B cell (primary cell): ENCODE results near the gene WWC1. TPM values are rescaled to one million over a fixed set of nuclear protein-coding genes. Genes with fewer than 3 reads are reported as not detected.
"Not testable (repeated sequence)": the region's sequence is repeated elsewhere in the genome, so short reads cannot be mapped to it uniquely, and the experiment has no call there.

Source experiments
- ATAC-seq: fragments of 200-7000 bp; cut with Tn5 transposase; one replicate; pipeline ENCODE4 v1.10.0; 2021; ENCODE audit warnings: low read depth, mild to moderate bottlenecking, moderate number of reproducible peaks, moderate library complexity
- CTCF ChIA-PET: fragments of 350-600 bp; sonication (Branson Sonifier 250); formaldehyde crosslinking; loops from one replicate; lab custom pipeline; 2021; ENCODE audit warnings: antibody characterized with exemption, inconsistent platforms; lab: Charles Lee
- POLR2A ChIA-PET: fragments of 350-600 bp; sonication (Branson Sonifier 250); formaldehyde crosslinking; loops from one replicate; lab custom pipeline; 2021; ENCODE audit warnings: antibody characterized with exemption; lab: Charles Lee
- DNase-seq: peaks from one replicate; pipeline ENCODE4 v3.0.0; 2013
- H2AFZ ChIP-seq: 2 replicates; pipeline ENCODE4 v1.6.1; 2012; ENCODE audit warnings: mild to moderate bottlenecking, low read depth, low read length; ENCODE audit not compliant: insufficient read depth, poor library complexity, severe bottlenecking
- H3K27ac ChIP-seq, 2 donors: 1 replicate in 1 of 2; 2 replicates in 1 of 2; pipeline ENCODE4 v1.5.1; 2012 to 2013; ENCODE audit warnings: low read length in 2 of 2, mild to moderate bottlenecking in 2 of 2, moderate library complexity in 1 of 2
- H3K27me3 ChIP-seq, 4 experiments: fragments of 200-600 bp in 1 of 4; sonication (generic) in 1 of 4; replicated peaks in 1 of 4; 1 replicate in 2 of 4; 2 replicates in 2 of 4; pipeline versions ENCODE4 v1.6.1 to v1.7.0; 2013 to 2016; ENCODE audit warnings: low read length in 3 of 4, mild to moderate bottlenecking in 2 of 4, mixed read lengths in 1 of 4, moderate library complexity in 1 of 4; ENCODE audit not compliant: insufficient read depth in 4 of 4, control insufficient read depth in 3 of 4; ENCODE audit errors: control extremely low read depth in 1 of 4
- H3K36me3 ChIP-seq, 2 experiments: replicated peaks in 1 of 2; 1 replicate in 1 of 2; 2 replicates in 1 of 2; pipeline versions ENCODE4 v1.6.1 to v1.7.1; 2013; ENCODE audit warnings: low read length in 1 of 2; ENCODE audit not compliant: insufficient read depth in 2 of 2, control insufficient read depth in 1 of 2; ENCODE audit errors: control extremely low read depth in 1 of 2, extremely low read depth in 1 of 2
- H3K4me1 ChIP-seq, 2 donors: fragments of 200-600 bp in 1 of 2; sonication (generic) in 1 of 2; 1 replicate in 1 of 2; 2 replicates in 1 of 2; pipeline versions ENCODE4 v1.5.1 to v1.6.1; 2013 to 2017; ENCODE audit warnings: low read length in 2 of 2; ENCODE audit not compliant: control insufficient read depth in 2 of 2, insufficient read depth in 2 of 2
- H3K4me2 ChIP-seq: replicated peaks from 2 replicates; pipeline ENCODE3; 2012; ENCODE audit warnings: mild to moderate bottlenecking, low read depth, low read length; ENCODE audit not compliant: poor library complexity, severe bottlenecking
- H3K4me3 ChIP-seq, 5 experiments: fragments of 200-600 bp in 1 of 5; sonication (generic) in 1 of 5; 1 replicate in 3 of 5; 2 replicates in 2 of 5; pipeline versions ENCODE4 v1.5.1 to v1.7.0; 2011 to 2016; ENCODE audit warnings: low read length in 4 of 5, mild to moderate bottlenecking in 4 of 5, low read depth in 2 of 5, control low read depth in 1 of 5, moderate library complexity in 1 of 5; ENCODE audit not compliant: insufficient read depth in 1 of 5; ENCODE audit errors: control extremely low read depth in 1 of 5, extremely low read depth in 1 of 5
- H3K79me2 ChIP-seq: fragments of 200-600 bp; sonication (generic); one replicate; pipeline ENCODE4 v1.6.0; 2016; ENCODE audit warnings: low read length; ENCODE audit not compliant: control insufficient read depth, insufficient read depth
- H3K9ac ChIP-seq: fragments of 200-600 bp; sonication (generic); 2 replicates; pipeline ENCODE4 v1.6.1; 2017; ENCODE audit warnings: mild to moderate bottlenecking, low read length, moderate library complexity
- H3K9me3 ChIP-seq, 3 donors: one replicate each; pipeline versions ENCODE4 v1.6.1 to v1.7.1; 2013; ENCODE audit warnings: low read length in 2 of 3; ENCODE audit not compliant: control insufficient read depth in 2 of 3, insufficient read depth in 1 of 3; ENCODE audit errors: control extremely low read depth in 1 of 3
- H4K20me1 ChIP-seq: 2 replicates; pipeline ENCODE4 v1.6.0; 2012; ENCODE audit warnings: mild to moderate bottlenecking, low read length; ENCODE audit not compliant: insufficient read depth, control insufficient read depth, poor library complexity, severe bottlenecking
- H3K27ac Mint-ChIP-seq: one replicate; pipeline ENCODE4 v1.8.0; 2021; ENCODE audit warnings: mixed read lengths
- H3K27me3 Mint-ChIP-seq: one replicate; pipeline ENCODE4 v1.8.0; 2021; ENCODE audit warnings: mixed read lengths
- H3K4me1 Mint-ChIP-seq: one replicate; pipeline ENCODE4 v1.8.0; 2021; ENCODE audit warnings: mixed read lengths
- H3K4me3 Mint-ChIP-seq: one replicate; pipeline ENCODE4 v1.8.0; 2021; ENCODE audit warnings: mixed read lengths
- H3K9me3 Mint-ChIP-seq: one replicate; pipeline ENCODE4 v1.8.0; 2022; ENCODE audit warnings: mixed read lengths; ENCODE audit not compliant: insufficient read depth
- CTCF ChIP-seq: fragments of 200-600 bp; IDR thresholded peaks from one replicate; pipeline ENCODE4 v1.8.0; 2022; ENCODE audit warnings: antibody characterized with exemption, mild to moderate bottlenecking
- EZH2 ChIP-seq: IDR thresholded peaks from 2 replicates; pipeline ENCODE4 v1.6.1; 2012; ENCODE audit warnings: borderline replicate concordance, low read depth, mild to moderate bottlenecking, moderate library complexity, low read length; ENCODE audit not compliant: insufficient read depth, poor library complexity, severe bottlenecking
- WGBS: methylation state at CpG from one replicate; pipeline ENCODE4 v1.1.5; 2013; ENCODE audit warnings: missing lambda C conversion rate; ENCODE audit not compliant: insufficient coverage; 5-methylcytosine and 5-hydroxymethylcytosine counted together
- intact Hi-C: fragments of 100-400 bp; cut with micrococcal nuclease; formaldehyde crosslinking; loops from one replicate; pipeline ENCODE4 v1.10.0; 2022
- polyA plus RNA-seq: library from polyadenylated mRNA; depleted of rRNA; stranded (reverse); fragments of >200 nt; gene quantifications from 2 replicates; pipeline ENCODE4 v1.2.3, GENCODE V29; 2012
- total RNA-seq, 2 donors: library from RNA; stranded (reverse); fragments of 120-200 nt in 1 of 2; gene quantifications; 1 replicate in 1 of 2; 2 replicates in 1 of 2; pipeline versions ENCODE4 v1.2.3 to v1.2.4, GENCODE V29; 2013 to 2022

Gene WWC1
- total and polyA plus RNA-seq, 2 donors (not counting 1 experiment from before 2014, with no cell fraction given): 1.5 to 2.0 TPM

- Histone ChIP-seq H3K4me1 (no peaks in the 10 kb centered on the region), H3K4me2 (no peak overlapping the region), H3K9ac (no peak overlapping the region), H3K27me3 (no peaks in the 10 kb centered on the region), H3K9me3 (no peaks in the 10 kb centered on the region), H2AFZ (no peak overlapping the region), H4K20me1 (no peaks in the 10 kb centered on the region), H3K79me2 (no peaks in the 10 kb centered on the region), H3K36me3 (no peaks in the 10 kb centered on the region), H3K4me3 (no peak overlapping the region), H3K27ac (no peak overlapping the region)
- H3K4me3 Mint-ChIP-seq: no peak overlapping the region
- intact Hi-C loops: no loop called here
- WGBS: 85% methylated on average over 8 of the region's 8 CpGs
- TF ChIP-seq EZH2: no peak
- TF ChIP-seq CTCF: no peak
- H3K9me3 Mint-ChIP-seq: no peaks in the 10 kb centered on the region
- CTCF ChIA-PET: no interaction called here
- ATAC-seq (no peak), DNase-seq (no peak)
- POLR2A ChIA-PET: no interaction called here
- no peaks in the 10 kb centered on the region for H3K27me3 Mint-ChIP-seq
- H3K27ac Mint-ChIP-seq: no peak overlapping the region
- H3K4me1 Mint-ChIP-seq: no peaks in the 10 kb centered on the region
Observed at GRCh38 chr5:168434746-168435321, 143.4 kb downstream of the WWC1 start.

GRCh38 chr5:168435340-168435739, 143.9 kb downstream of the WWC1 start:
- POLR2A ChIA-PET: not testable (repeated sequence)

More at GRCh38 chr5:168435340-168435739, 143.9 kb downstream of the WWC1 start:
- H3K36me3 ChIP-seq, H4K20me1 ChIP-seq, DNase-seq, intact Hi-C loops, H3K27ac ChIP-seq, H3K79me2 ChIP-seq, H3K4me1 Mint-ChIP-seq, H3K9me3 ChIP-seq, H3K27me3 ChIP-seq, H3K27me3 Mint-ChIP-seq, H3K4me1 ChIP-seq, H3K4me3 ChIP-seq, H2AFZ ChIP-seq, ATAC-seq, H3K27ac Mint-ChIP-seq, H3K9ac ChIP-seq, H3K4me2 ChIP-seq, H3K4me3 Mint-ChIP-seq, CTCF ChIA-PET, H3K9me3 Mint-ChIP-seq: not testable (repeated sequence)
- 91% methylated on average over 3 of the region's 4 CpGs for WGBS
